NCI-H2196 treated with DMSO at 0.1 percent for 48 hours (cell line): ENCODE data around the gene RHCG.

Experiments
- DNase-seq: peaks from one replicate; lab custom pipeline; 2025; ENCODE audit not compliant: unreplicated experiment; lab: John Stamatoyannopoulos, UW

Gene RHCG

GRCh38 chr15:89446255-89446891 is 50.0 kb downstream of the RHCG start:
- no peak for DNase-seq

- DNase-seq = no peak
Measured at GRCh38 chr15:89445518-89445917, 50.9 kb downstream of the RHCG start.

GRCh38 chr15:89444241-89445225 is 51.9 kb downstream of the RHCG start:
- no peak for DNase-seq

- no peak for DNase-seq
Measured at GRCh38 chr15:89443581-89443980, 52.8 kb downstream of the RHCG start.

GRCh38 chr15:89442671-89443307 is 53.6 kb downstream of the RHCG start:
- DNase-seq = no peak

GRCh38 chr15:89442155-89442554 is 54.2 kb downstream of the RHCG start:
- DNase-seq = no peak

- DNase-seq = no peak
Measured at GRCh38 chr15:89441295-89441812, 55.0 kb downstream of the RHCG start.

GRCh38 chr15:89439764-89440163 is 56.6 kb downstream of the RHCG start:
- DNase-seq = no peak

- no peak for DNase-seq
Measured at GRCh38 chr15:89436560-89437311, 59.6 kb downstream of the RHCG start.

- DNase-seq = no peak
Measured at GRCh38 chr15:89435362-89435761, 61.0 kb downstream of the RHCG start.

GRCh38 chr15:89433686-89434085 is 62.7 kb downstream of the RHCG start:
- no peak for DNase-seq

- peak; percentile 35 for DNase-seq
Measured at GRCh38 chr15:89430530-89431341, 65.6 kb downstream of the RHCG start.

GRCh38 chr15:89429986-89430385 is 66.4 kb downstream of the RHCG start:
- DNase-seq = no peak

- DNase-seq = no peak
Measured at GRCh38 chr15:89429023-89429422, 67.4 kb downstream of the RHCG start.

- DNase-seq = no peak
Measured at GRCh38 chr15:89428246-89428645, 68.1 kb downstream of the RHCG start.

GRCh38 chr15:89426500-89426899 is 69.9 kb downstream of the RHCG start:
- DNase-seq = no peak

GRCh38 chr15:89423981-89424380 is 72.4 kb downstream of the RHCG start:
- no peak for DNase-seq
